Stimulated activated CD8-positive, alpha-beta memory T cell treated with anti-CD3 and anti-CD28 coated beads, Interleukin-12 subunit alpha, Interleukin-12 subunit beta, amount 100 ng/mL, for 24 hours (primary cell): ENCODE data around the gene LRRC75B.
A peak's percentile ranks its signal among the peaks of the same experiment; 100 is the strongest.
"Not testable (repeated sequence)": the region's sequence is repeated elsewhere in the genome, so short reads cannot be mapped to it uniquely, and the experiment has no call there.

Experiments
- DNase-seq: peaks from one replicate; pipeline ENCODE4 v3.0.0-alpha.2; 2020; ENCODE audit errors: extremely low read depth

Gene LRRC75B, protein sequence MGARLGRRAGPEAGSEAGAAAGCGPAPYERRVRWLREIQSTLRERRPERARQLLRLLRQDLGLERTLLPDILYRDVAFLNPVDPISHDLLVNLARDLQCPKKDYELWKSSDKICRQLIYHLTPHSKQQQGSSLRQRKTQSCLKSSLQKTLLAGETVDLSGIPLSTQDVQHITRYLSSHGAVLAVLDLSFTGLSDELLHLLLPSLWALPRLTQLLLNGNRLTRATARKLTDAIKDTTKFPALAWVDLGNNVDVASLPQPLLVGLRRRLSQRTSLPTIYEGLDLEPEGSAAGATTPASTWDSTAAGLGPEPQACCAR

DNA sequence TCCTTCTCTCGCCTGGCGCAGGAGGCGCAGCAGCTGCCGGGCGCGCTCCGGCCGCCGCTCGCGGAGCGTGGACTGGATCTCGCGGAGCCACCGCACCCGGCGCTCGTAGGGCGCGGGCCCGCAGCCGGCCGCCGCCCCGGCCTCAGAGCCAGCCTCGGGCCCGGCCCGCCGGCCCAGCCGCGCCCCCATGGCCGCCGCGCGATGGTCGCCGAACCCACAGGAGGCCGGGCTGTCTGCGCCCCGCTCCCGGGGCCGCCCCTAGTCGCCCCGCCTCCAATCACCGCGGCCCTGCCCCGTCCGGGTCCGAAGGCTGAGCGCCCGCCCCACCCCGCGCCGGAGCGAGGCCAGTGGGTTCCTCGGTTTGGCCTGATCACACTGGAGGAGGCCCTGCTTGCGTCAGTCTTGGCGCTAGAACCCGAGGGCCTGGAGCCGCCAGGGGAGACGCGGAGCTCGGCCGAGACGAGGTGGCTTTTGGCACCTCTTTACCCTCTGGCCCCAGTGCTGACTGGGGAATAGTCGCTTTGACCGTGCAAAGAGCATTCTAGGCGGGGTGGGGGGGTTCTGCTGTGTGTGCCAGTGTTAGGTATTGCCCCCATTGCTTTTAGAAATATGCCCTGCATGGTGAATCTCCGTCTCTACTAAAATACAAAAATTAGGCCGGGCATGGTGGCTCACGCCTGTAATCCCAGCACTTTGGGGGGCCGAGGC lies at the start of gene LRRC75B:
Gene LRRC75B (minus strand): TSS at position 223 of the 708 bp plus-strand sequence. CDS start 34 bp downstream, at position 189.
- DNase-seq, result no peak

GRCh38 chr22:24642307-24642706 lies 49.4 kb upstream of the LRRC75B start:
- not testable (repeated sequence) for DNase-seq

GRCh38 chr22:24636513-24636912 lies 43.6 kb upstream of the LRRC75B start:
- not testable (repeated sequence) for DNase-seq

GRCh38 chr22:24634776-24635389 lies 42.0 kb upstream of the LRRC75B start:
- DNase-seq, result not testable (repeated sequence)

- DNase-seq, result not testable (repeated sequence)
These were observed 40.6 kb upstream of the LRRC75B start for GRCh38 chr22:24633231-24634023.

DNA sequence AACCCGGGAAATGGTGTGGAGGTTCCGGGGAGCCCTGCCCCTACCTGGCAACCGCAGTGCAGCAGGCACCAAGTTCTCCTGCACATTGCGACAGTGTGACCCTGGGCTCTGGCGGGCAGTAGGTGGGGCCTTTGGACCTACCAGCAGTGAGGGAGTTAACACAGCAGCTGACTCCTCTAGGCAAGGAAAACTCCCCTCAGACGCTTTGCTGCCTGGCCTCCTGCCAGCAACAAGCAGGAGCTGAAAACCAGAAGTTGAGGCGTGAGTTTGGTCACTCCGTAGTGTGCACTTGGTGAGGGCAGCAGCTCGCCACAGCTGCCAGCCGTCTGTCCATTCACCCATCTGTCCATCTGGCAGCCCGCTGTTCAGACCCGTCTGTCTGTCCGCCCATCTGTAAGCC lies 39.8 kb upstream of the LRRC75B start:
- DNase-seq, result not testable (repeated sequence)

DNA sequence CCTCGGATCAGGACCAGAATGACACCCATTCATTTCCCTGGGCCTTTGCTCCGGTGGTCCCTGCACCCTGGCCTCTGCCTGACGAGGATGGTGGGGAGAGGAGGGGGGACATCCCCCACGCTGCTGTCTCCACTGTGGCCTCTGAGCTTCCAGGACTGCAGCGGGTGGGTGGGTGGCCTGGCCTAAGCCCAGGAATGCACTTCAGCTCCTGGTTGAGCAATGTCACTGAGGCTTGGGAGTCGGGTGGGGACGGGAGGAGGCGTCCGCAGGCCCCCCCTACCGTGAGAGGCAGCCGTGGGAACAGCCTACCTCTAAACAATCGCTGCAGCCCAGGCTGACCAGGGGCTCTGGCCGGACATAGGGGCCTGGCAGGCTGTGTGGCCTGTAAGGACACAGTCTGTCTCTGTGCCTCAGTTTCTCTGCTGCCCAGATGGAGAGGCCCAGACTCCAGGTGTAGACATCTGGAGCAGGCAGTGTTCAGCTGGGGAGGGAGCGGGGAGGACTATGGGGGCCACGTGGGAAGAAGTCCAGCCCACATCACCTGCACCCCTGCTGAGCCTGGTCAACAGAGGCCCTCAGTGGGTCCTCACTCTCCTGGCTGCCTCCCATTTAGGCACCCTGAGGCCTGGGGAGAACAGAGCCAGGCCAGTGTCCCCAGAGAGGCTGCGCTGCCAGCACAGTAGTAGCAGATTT lies 38.7 kb upstream of the LRRC75B start:
- not testable (repeated sequence) for DNase-seq

DNA sequence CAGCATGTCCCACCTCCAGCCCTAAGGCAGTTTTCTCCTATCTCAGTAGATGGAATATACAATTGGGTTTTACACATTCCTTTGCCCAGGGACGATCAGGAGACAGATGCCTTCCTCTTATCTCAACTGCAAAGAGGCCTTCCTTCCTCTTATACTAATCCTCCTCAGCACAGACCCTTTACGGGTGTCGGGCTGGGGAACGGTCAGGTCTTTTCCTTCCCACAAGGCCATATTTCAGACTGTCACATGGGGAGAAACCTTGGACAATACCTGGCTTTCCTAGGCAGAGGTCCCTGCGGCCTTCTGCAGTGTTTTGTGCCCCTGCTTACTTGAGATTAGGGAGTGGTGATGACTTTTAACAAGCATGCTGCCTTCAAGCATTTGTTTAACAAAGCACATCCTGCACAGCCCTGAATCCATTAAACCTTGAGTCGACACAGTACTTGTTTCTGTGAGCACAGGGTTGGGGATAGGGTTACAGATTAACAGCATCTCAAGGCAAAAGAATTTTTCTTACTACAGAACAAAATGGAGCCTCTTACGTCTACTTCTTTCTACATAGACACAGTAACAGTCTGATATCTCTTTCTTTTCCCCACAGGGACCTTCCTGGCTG lies 38.0 kb upstream of the LRRC75B start:
- not testable (repeated sequence) for DNase-seq

DNA sequence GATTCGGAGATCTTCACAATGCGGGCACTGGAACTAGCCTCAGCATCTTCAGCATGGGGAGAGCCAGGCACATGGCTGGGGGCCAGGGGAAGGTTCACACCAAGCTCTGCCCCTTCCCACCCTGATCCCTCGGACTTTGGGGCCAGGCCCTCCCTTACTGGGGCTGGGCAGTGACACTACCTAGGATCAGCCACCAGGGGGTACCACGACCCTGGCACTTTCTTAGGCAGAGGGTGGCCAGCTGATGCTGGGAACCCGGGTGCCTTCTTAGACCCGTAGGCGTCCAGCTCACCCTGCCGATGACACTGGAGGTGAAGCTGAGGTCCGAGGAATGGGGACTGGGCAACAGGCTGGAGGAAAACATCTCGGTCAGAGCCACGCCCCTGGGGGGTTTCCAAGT lies 36.2 kb upstream of the LRRC75B start:
- not testable (repeated sequence) for DNase-seq

- DNase-seq, result not testable (repeated sequence)
These were observed 35.0 kb upstream of the LRRC75B start for GRCh38 chr22:24627911-24628310.

- not testable (repeated sequence) for DNase-seq
These were observed 29.7 kb upstream of the LRRC75B start for GRCh38 chr22:24622596-24622995.

GRCh38 chr22:24621244-24621643 lies 28.4 kb upstream of the LRRC75B start:
- DNase-seq, result not testable (repeated sequence)

DNA sequence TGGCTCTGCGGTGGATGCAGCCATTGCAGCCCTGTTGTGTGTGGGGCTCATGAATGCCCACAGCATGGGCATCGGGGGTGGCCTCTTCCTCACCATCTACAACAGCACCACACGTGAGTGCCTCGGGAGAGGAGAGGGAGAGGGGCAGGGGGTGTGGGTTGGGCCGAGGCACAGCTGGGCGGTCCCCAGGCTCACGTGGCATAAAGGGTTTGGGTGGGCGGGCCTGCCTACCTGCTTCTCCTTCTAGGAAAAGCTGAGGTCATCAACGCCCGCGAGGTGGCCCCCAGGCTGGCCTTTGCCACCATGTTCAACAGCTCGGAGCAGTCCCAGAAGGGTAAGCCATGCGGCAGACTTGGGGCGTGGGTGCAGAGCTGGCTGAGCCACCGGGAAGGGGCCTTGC lies 21.9 kb upstream of the LRRC75B start:
- DNase-seq, result not testable (repeated sequence)

DNA sequence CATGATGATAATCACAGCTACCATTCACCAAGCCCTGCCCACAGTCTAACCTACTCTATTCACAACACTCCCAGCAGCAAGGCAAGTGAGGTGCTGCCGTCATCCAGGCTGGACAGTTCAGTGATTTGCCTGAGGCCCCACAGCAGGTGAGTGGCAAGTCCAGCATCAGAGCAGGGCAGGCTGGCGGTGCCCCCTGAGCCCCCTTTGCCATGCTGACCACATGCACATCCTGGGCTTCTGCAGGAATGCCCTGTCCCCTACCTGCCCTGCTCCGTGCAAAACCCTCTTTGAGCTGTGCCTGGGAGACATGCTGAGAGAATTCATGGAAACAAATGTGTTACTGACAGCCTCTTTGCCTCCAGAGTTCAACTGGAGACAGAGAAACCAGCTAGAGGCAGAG lies 17.0 kb upstream of the LRRC75B start:
- not testable (repeated sequence) for DNase-seq

DNA sequence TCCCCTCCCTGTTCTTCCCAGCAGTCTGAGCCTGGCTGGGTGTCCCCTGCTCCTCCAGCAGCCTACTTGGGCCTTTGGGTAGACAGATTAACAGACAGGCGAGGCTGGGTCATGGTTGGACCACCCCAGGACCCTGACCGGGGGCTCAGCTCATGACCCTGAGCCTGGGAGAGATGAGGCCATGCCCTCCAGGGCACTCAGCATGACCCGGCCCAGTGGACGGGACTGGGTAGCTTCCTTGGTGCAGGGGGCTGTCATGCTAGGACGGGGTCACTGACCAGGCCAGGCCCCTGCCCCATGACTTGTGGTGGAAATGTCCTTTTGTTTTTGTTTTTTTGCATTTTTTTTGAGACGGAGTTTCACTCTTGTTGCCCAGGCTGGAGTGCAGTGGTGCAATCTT lies 15.5 kb upstream of the LRRC75B start:
- DNase-seq, result not testable (repeated sequence)

GRCh38 chr22:24607429-24607983 lies 14.6 kb upstream of the LRRC75B start:
- peak; percentile 17 for DNase-seq

DNA sequence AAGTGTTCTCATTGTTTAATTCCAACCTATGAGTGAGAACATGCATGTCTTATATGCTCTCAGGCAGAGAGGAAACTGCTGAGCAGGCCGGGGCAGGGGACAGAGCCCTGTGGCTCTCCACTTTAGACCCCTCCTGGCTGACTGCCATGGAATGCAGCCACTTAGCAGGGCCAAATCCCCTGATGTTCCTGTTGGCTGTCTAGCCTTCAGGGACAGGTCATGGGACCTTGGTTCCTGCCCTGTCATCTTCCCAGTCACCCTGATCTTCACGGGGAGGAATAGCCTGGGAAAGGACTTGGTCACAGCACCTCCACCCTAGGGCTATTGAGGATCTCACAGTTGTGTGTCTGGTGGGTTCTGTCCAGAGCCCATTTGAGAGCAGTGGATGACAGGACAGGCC lies 13.5 kb upstream of the LRRC75B start:
- DNase-seq, result not testable (repeated sequence)

DNA sequence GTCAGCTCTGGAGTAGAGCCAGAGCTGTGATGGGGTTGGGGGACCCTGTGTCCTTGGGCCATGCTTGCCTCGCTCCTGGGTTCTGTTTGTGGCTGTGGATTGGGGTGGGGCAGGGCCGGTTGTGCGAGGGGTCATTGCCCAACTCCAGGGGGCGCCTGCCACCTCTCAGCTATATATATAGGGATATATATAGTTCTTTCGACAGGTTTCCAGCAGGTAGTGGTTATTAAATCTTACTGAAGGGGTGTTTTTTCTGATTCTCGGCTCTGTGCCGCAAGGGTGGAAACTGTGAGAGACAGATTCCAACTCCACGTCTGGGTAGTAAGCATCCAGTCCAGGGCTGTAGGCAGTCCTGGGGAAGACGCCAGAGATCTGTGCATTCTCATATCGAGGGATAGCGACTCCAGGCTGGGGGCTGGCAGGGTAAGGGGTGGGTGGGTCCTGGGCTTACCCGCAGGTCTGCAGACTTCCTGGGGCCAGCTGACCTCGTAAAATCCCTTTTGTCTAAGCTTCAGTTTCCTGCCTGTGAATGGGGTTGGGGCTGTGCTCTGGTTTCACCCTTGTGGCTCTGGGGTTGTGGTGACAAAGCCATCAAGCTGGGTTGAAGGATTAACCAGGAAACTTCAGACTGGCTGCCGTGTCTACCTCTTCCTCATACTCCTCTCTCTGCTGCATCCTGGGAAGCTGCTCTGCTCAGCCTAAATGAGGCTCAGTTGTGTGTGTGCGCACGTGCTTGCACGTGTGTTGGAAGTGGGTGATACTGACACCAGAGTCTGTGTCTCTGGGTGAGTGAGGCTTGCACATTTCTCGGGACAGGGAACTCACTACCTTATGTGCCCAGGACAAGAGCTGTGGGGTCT lies 11.1 kb upstream of the LRRC75B start:
- DNase-seq, result not testable (repeated sequence)
